WTC11 (cell line): ENCODE data around the gene ARHGAP26. TPM values are rescaled to one million over a fixed set of nuclear protein-coding genes. Genes with fewer than 3 reads are reported as not detected.

Source experiments
- ATAC-seq: fragments of 200-7000 bp; cut with Tn5 transposase; 2 replicates; pipeline ENCODE4 v1.10.0; 2021; ENCODE audit warnings: mild to moderate bottlenecking, moderate library complexity
- CTCF ChIA-PET: fragments of 300-600 bp; sonication (Branson Sonifier 250); formaldehyde crosslinking; loops from one replicate; lab custom pipeline; 2021; ENCODE audit warnings: antibody characterized with exemption; lab: Charles Lee
- POLR2A ChIA-PET: fragments of 350-600 bp; sonication (Branson Sonifier 250); formaldehyde crosslinking; loops from one replicate; lab custom pipeline; 2021; ENCODE audit warnings: antibody characterized with exemption; lab: Charles Lee
- DNase-seq: peaks from one replicate; pipeline ENCODE4 v3.0.0; 2021; ENCODE audit warnings: low spot score
- H3K27ac Mint-ChIP-seq: 2 replicates; pipeline ENCODE4 v1.8.0; 2021; ENCODE audit warnings: mixed read lengths
- H3K27me3 Mint-ChIP-seq: 2 replicates; pipeline ENCODE4 v1.8.0; 2021; ENCODE audit warnings: low read depth, mild to moderate bottlenecking, moderate library complexity, mixed read lengths
- H3K36me3 Mint-ChIP-seq: 2 replicates; pipeline ENCODE4 v1.8.0; 2021; ENCODE audit warnings: mixed read lengths
- H3K4me1 Mint-ChIP-seq: 2 replicates; pipeline ENCODE4 v1.8.0; 2022; ENCODE audit warnings: mixed read lengths
- H3K4me3 Mint-ChIP-seq: 2 replicates; pipeline ENCODE4 v1.8.0; 2021; ENCODE audit warnings: mild to moderate bottlenecking, moderate library complexity, mixed read lengths
- H3K9me3 Mint-ChIP-seq: 2 replicates; pipeline ENCODE4 v1.8.0; 2021; ENCODE audit warnings: mixed read lengths
- ERG ChIP-seq: fragments of 250-450 bp; sonication (Bioruptor Pico); IDR thresholded peaks from 2 replicates; pipeline ENCODE4 v1.8.0; 2021; ENCODE audit warnings: mild to moderate bottlenecking
- JUN ChIP-seq: sonication (generic); formaldehyde crosslinking; IDR thresholded peaks from 2 replicates; pipeline ENCODE4 v1.8.0; 2023; ENCODE audit warnings: mild to moderate bottlenecking, missing genetic modification reagents
- MXD4 ChIP-seq: fragments of 250-450 bp; sonication (Bioruptor Pico); IDR thresholded peaks from 2 replicates; pipeline ENCODE4 v1.8.0; 2021; ENCODE audit warnings: mild to moderate bottlenecking, moderate library complexity, borderline replicate concordance
- NFATC4 ChIP-seq: fragments of 250-450 bp; sonication (Bioruptor Pico); IDR thresholded peaks from 2 replicates; pipeline ENCODE4 v1.9.0; 2021; ENCODE audit warnings: mild to moderate bottlenecking
- NR3C1 ChIP-seq: sonication (generic); formaldehyde crosslinking; conservative IDR thresholded peaks from 2 replicates; pipeline ENCODE4 v1.8.1; 2023; ENCODE audit warnings: low read depth, mild to moderate bottlenecking, missing genetic modification reagents
- PRDM15 ChIP-seq: sonication (generic); formaldehyde crosslinking; IDR thresholded peaks from 2 replicates; pipeline ENCODE4 v1.8.0; 2022; ENCODE audit warnings: missing genetic modification reagents
- SMAD4 ChIP-seq: sonication (generic); formaldehyde crosslinking; IDR thresholded peaks from 2 replicates; pipeline ENCODE4 v1.8.0; 2022; ENCODE audit warnings: mild to moderate bottlenecking, missing genetic modification reagents
- SOX15 ChIP-seq: fragments of 250-450 bp; sonication (Bioruptor Pico); IDR thresholded peaks from 2 replicates; pipeline ENCODE4 v1.9.0; 2021; ENCODE audit warnings: mild to moderate bottlenecking
- TEAD4 ChIP-seq: sonication (generic); formaldehyde crosslinking; IDR thresholded peaks from 2 replicates; pipeline ENCODE4 v1.8.0; 2022; ENCODE audit warnings: mild to moderate bottlenecking, missing genetic modification reagents
- ZNF263 ChIP-seq: sonication (generic); formaldehyde crosslinking; IDR thresholded peaks from 2 replicates; pipeline ENCODE4 v1.8.1; 2022; ENCODE audit warnings: low read depth, mild to moderate bottlenecking, moderate library complexity, missing genetic modification reagents
- ZNF423 ChIP-seq: fragments of 250-450 bp; sonication (Bioruptor Pico); IDR thresholded peaks from 2 replicates; pipeline ENCODE4 v2.1.2; 2022; ENCODE audit warnings: mild to moderate bottlenecking, moderate library complexity
- total RNA-seq: library from RNA; stranded (reverse); gene quantifications from 3 replicates; pipeline ENCODE4 v1.2.3, GENCODE V29; 2021
- TF ChIP-seq, protein P1 (sequence below): sonication (generic); formaldehyde crosslinking; IDR thresholded peaks from 2 replicates; pipeline ENCODE4 v1.8.1; 2023; ENCODE audit warnings: mild to moderate bottlenecking, missing genetic modification reagents, borderline replicate concordance
- TF ChIP-seq, protein P2 (sequence below): fragments of 250-450 bp; sonication (Bioruptor Pico); conservative IDR thresholded peaks from 2 replicates; pipeline ENCODE4 v1.9.0; 2021; ENCODE audit warnings: mild to moderate bottlenecking
- TF ChIP-seq, protein P3 (sequence below): sonication (generic); formaldehyde crosslinking; IDR thresholded peaks from 2 replicates; pipeline ENCODE4 v1.8.1; 2022; ENCODE audit warnings: mild to moderate bottlenecking, missing genetic modification reagents, moderate library complexity, borderline replicate concordance
- TF ChIP-seq, protein P4 (sequence below): sonication (generic); formaldehyde crosslinking; IDR thresholded peaks from 2 replicates; pipeline ENCODE4 v1.8.1; 2023; ENCODE audit warnings: mild to moderate bottlenecking, missing genetic modification reagents, moderate library complexity
- TF ChIP-seq, protein P5 (sequence below): sonication (generic); formaldehyde crosslinking; IDR thresholded peaks from 2 replicates; pipeline ENCODE4 v1.8.0; 2022; ENCODE audit warnings: mild to moderate bottlenecking, missing genetic modification reagents

ARHGAP26 gene
- total RNA-seq, 1 experiment from 2014 or later = 22.3 TPM

- TF ChIP-seq JUN (CRISPR knock-in tag) (no peak), ZNF263 (CRISPR knock-in tag) (no peak), NFATC4 (CRISPR knock-in tag) (no peak), TEAD4 (CRISPR knock-in tag) (no peak), SOX15 (CRISPR knock-in tag) (no peak)
- TF ChIP-seq, protein P1, sequence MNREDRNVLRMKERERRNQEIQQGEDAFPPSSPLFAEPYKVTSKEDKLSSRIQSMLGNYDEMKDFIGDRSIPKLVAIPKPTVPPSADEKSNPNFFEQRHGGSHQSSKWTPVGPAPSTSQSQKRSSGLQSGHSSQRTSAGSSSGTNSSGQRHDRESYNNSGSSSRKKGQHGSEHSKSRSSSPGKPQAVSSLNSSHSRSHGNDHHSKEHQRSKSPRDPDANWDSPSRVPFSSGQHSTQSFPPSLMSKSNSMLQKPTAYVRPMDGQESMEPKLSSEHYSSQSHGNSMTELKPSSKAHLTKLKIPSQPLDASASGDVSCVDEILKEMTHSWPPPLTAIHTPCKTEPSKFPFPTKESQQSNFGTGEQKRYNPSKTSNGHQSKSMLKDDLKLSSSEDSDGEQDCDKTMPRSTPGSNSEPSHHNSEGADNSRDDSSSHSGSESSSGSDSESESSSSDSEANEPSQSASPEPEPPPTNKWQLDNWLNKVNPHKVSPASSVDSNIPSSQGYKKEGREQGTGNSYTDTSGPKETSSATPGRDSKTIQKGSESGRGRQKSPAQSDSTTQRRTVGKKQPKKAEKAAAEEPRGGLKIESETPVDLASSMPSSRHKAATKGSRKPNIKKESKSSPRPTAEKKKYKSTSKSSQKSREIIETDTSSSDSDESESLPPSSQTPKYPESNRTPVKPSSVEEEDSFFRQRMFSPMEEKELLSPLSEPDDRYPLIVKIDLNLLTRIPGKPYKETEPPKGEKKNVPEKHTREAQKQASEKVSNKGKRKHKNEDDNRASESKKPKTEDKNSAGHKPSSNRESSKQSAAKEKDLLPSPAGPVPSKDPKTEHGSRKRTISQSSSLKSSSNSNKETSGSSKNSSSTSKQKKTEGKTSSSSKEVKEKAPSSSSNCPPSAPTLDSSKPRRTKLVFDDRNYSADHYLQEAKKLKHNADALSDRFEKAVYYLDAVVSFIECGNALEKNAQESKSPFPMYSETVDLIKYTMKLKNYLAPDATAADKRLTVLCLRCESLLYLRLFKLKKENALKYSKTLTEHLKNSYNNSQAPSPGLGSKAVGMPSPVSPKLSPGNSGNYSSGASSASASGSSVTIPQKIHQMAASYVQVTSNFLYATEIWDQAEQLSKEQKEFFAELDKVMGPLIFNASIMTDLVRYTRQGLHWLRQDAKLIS (CRISPR knock-in tag) = no peak
- TF ChIP-seq, protein P2, sequence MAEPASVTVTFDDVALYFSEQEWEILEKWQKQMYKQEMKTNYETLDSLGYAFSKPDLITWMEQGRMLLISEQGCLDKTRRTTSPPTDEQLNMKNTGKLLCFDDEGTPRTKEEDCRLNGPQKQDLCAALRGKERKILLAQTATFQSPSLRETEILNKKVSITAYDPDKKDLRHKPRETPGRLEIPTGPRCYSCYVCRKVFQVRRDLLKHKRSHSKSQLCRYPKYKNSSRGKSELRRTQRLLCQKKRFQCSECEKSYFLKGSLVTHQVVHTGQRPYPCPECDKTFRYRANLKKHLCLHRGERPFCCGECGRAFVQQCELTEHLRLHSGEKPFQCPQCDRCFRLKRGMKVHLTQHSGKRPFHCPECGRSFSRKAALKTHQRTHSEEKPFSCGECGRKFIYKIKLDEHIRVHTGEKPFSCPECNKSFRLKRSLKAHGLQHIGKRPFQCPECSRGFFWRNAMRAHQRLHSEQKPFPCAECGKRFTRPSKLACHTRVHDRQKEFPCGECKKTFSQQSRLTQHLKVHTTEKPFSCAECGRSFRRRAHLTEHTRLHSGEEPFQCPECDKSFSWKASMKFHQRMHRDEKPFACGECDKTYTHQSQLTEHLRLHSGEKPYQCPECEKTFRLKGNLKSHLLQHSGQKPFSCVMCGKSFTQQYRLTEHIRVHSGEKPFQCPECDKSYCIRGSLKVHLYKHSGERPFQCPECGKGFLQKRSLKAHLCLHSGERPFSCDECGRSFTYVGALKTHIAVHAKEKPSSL (CRISPR knock-in tag) = no peak
- TF ChIP-seq, protein P3, sequence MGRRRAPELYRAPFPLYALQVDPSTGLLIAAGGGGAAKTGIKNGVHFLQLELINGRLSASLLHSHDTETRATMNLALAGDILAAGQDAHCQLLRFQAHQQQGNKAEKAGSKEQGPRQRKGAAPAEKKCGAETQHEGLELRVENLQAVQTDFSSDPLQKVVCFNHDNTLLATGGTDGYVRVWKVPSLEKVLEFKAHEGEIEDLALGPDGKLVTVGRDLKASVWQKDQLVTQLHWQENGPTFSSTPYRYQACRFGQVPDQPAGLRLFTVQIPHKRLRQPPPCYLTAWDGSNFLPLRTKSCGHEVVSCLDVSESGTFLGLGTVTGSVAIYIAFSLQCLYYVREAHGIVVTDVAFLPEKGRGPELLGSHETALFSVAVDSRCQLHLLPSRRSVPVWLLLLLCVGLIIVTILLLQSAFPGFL = no peak
These were observed 99.7 kb downstream of the ARHGAP26 start (continued) for GRCh38 chr5:142869886-142870285.

- ChIA-PET CTCF (interaction anchor here (0.8 to 3.0 kb wide), 7 partner anchors 10 to 157 kb away, joined by 3 to 20 read pairs (median 10); partner anchors contain the start of gene ARHGAP26), POLR2A (no interaction called here)
- ATAC-seq = no peak
- H3K36me3 Mint-ChIP-seq = no peaks in the 10 kb centered on the region
- H3K4me1 Mint-ChIP-seq = peaks cover 56% of the 10 kb centered on the region
- no peak for TF ChIP-seq NR3C1 (CRISPR knock-in tag)
- TF ChIP-seq MXD4 = no peak
- no peak for TF ChIP-seq ERG (CRISPR knock-in tag)
- TF ChIP-seq, protein P4, sequence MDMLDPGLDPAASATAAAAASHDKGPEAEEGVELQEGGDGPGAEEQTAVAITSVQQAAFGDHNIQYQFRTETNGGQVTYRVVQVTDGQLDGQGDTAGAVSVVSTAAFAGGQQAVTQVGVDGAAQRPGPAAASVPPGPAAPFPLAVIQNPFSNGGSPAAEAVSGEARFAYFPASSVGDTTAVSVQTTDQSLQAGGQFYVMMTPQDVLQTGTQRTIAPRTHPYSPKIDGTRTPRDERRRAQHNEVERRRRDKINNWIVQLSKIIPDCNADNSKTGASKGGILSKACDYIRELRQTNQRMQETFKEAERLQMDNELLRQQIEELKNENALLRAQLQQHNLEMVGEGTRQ = no peak
- TF ChIP-seq, protein P5, sequence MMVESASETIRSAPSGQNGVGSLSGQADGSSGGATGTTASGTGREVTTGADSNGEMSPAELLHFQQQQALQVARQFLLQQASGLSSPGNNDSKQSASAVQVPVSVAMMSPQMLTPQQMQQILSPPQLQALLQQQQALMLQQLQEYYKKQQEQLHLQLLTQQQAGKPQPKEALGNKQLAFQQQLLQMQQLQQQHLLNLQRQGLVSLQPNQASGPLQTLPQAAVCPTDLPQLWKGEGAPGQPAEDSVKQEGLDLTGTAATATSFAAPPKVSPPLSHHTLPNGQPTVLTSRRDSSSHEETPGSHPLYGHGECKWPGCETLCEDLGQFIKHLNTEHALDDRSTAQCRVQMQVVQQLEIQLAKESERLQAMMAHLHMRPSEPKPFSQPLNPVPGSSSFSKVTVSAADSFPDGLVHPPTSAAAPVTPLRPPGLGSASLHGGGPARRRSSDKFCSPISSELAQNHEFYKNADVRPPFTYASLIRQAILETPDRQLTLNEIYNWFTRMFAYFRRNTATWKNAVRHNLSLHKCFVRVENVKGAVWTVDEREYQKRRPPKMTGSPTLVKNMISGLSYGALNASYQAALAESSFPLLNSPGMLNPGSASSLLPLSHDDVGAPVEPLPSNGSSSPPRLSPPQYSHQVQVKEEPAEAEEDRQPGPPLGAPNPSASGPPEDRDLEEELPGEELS (CRISPR knock-in tag) = no peak
- no peak for TF ChIP-seq SOX15 (CRISPR knock-in tag)
- TF ChIP-seq PRDM15 = no peak
- TF ChIP-seq SMAD4 (CRISPR knock-in tag) = no peak
- TF ChIP-seq ZNF423 (CRISPR knock-in tag) = no peak
- TF ChIP-seq, all 79 proteins: peak for 0
- H3K9me3 Mint-ChIP-seq = no peaks in the 10 kb centered on the region
- DNase-seq = no peak
- no peaks in the 10 kb centered on the region for H3K27me3 Mint-ChIP-seq
- no peak overlapping the region for H3K27ac Mint-ChIP-seq
- no peak overlapping the region for H3K4me3 Mint-ChIP-seq
These were observed 100.6 kb downstream of the ARHGAP26 start for GRCh38 chr5:142870532-142871362.
